Esophagus squamous epithelium (tissue), 4 donors: ENCODE data around the gene TIMM23.

Source experiments
- POLR2A ChIP-seq, 4 donors: fragments of 450-650 bp; IDR thresholded peaks; one replicate each; pipeline ENCODE4 v1.6.1; 2017; ENCODE audit warnings: antibody characterized with exemption in 4 of 4, mild to moderate bottlenecking in 4 of 4, moderate library complexity in 3 of 4
- TF ChIP-seq, protein P1 (sequence below), 6 experiments: fragments of 450-650 bp in 4 of 6; fragments of 200-600 bp in 2 of 6; sonication (generic) in 2 of 6; IDR thresholded peaks; one replicate each; pipeline ENCODE4 v1.5.1; 2016 to 2019; ENCODE audit warnings: antibody characterized with exemption in 6 of 6, mild to moderate bottlenecking in 4 of 6, moderate library complexity in 4 of 6

DNA sequence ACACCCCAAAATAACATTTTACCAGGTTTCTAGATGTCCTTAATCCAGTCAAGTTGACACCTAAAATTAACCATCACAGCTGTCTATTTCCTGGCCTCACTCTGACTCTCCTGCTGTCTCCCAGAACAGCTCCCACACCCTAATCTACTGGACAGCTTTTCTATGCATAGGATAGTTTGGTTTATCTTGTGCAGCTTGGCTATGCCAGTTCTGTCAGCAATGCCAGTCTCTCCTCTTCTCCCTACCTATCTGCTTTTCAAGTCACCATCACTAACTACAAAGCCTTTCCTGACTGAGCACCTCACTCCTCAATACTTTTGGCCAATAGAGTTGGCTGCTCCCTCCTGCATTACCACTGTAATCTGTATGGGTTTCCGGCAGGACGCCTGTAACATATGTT lies 53.1 kb downstream of the TIMM23 start:
- no peak for TF ChIP-seq POLR2A (IDR thresholded peaks at IDR 0.05)
- TF ChIP-seq, protein P1, sequence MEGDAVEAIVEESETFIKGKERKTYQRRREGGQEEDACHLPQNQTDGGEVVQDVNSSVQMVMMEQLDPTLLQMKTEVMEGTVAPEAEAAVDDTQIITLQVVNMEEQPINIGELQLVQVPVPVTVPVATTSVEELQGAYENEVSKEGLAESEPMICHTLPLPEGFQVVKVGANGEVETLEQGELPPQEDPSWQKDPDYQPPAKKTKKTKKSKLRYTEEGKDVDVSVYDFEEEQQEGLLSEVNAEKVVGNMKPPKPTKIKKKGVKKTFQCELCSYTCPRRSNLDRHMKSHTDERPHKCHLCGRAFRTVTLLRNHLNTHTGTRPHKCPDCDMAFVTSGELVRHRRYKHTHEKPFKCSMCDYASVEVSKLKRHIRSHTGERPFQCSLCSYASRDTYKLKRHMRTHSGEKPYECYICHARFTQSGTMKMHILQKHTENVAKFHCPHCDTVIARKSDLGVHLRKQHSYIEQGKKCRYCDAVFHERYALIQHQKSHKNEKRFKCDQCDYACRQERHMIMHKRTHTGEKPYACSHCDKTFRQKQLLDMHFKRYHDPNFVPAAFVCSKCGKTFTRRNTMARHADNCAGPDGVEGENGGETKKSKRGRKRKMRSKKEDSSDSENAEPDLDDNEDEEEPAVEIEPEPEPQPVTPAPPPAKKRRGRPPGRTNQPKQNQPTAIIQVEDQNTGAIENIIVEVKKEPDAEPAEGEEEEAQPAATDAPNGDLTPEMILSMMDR (IDR thresholded peaks at IDR 0.05) = no peak
